Common myeloid progenitor, CD34-positive (primary cell): ENCODE results near the gene DAD1.
"Not testable (repeated sequence)": the region's sequence is repeated elsewhere in the genome, so short reads cannot be mapped to it uniquely, and the experiment has no call there.

ENCODE experiments used
- CTCF ChIA-PET: fragments of 350-600 bp; sonication (Branson Sonifier 250); formaldehyde crosslinking; loops from one replicate; lab custom pipeline; 2021; ENCODE audit warnings: antibody characterized with exemption; lab: Charles Lee
- POLR2A ChIA-PET: fragments of 350-600 bp; sonication (Branson Sonifier 250); formaldehyde crosslinking; loops from one replicate; lab custom pipeline; 2021; ENCODE audit warnings: antibody characterized with exemption; lab: Charles Lee
- DNase-seq, 3 donors: peaks; one replicate each; pipeline versions ENCODE4 v3.0.0 to v3.0.0-alpha.2; 2013
- H3K27ac ChIP-seq, 2 experiments: 1 replicate in 1 of 2; 2 replicates in 1 of 2; pipeline ENCODE4 v1.7.0; 2013; ENCODE audit warnings: inconsistent platforms in 2 of 2, low read length in 2 of 2, mild to moderate bottlenecking in 2 of 2, low read depth in 1 of 2, moderate library complexity in 1 of 2; ENCODE audit not compliant: severe bottlenecking in 2 of 2, insufficient read depth in 1 of 2, poor library complexity in 1 of 2
- H3K27me3 ChIP-seq, 5 experiments: replicated peaks in 2 of 5; 1 replicate in 3 of 5; 2 replicates in 2 of 5; pipeline versions ENCODE4 v1.6.1 to v1.7.0; 2013; ENCODE audit warnings: low read length in 4 of 5, mild to moderate bottlenecking in 2 of 5, moderate library complexity in 2 of 5, inconsistent platforms in 1 of 5; ENCODE audit not compliant: insufficient read depth in 5 of 5, control insufficient read depth in 4 of 5
- H3K36me3 ChIP-seq, 4 experiments: 1 replicate in 2 of 4; 2 replicates in 2 of 4; pipeline versions ENCODE4 v1.6.1 to v1.7.0; 2013; ENCODE audit warnings: low read length in 3 of 4, control low read depth in 1 of 4, mild to moderate bottlenecking in 1 of 4; ENCODE audit not compliant: control insufficient read depth in 4 of 4, insufficient read depth in 4 of 4
- H3K4me1 ChIP-seq, 4 experiments: 1 replicate in 3 of 4; 2 replicates in 1 of 4; pipeline versions ENCODE4 v1.6.1 to v1.7.1; 2013; ENCODE audit warnings: low read length in 3 of 4, mild to moderate bottlenecking in 3 of 4, control low read depth in 1 of 4, inconsistent platforms in 1 of 4, moderate library complexity in 1 of 4; ENCODE audit not compliant: control insufficient read depth in 4 of 4, insufficient read depth in 4 of 4; ENCODE audit errors: control extremely low read depth in 1 of 4
- H3K4me3 ChIP-seq, 7 experiments: 1 replicate in 4 of 7; 2 replicates in 3 of 7; pipeline versions ENCODE4 v1.5.1 to v1.7.0; 2013; ENCODE audit warnings: mild to moderate bottlenecking in 7 of 7, low read length in 6 of 7, moderate library complexity in 6 of 7, inconsistent platforms in 2 of 7, low read depth in 2 of 7, control low read depth in 1 of 7; ENCODE audit not compliant: insufficient read depth in 4 of 7, control insufficient read depth in 1 of 7; ENCODE audit errors: extremely low read depth in 1 of 7
- H3K9me3 ChIP-seq, 5 experiments: 1 replicate in 4 of 5; 2 replicates in 1 of 5; pipeline versions ENCODE4 v1.6.1 to v1.7.1; 2013; ENCODE audit warnings: low read length in 4 of 5, mild to moderate bottlenecking in 2 of 5, inconsistent platforms in 1 of 5, low read depth in 1 of 5, moderate library complexity in 1 of 5; ENCODE audit not compliant: control insufficient read depth in 4 of 5, insufficient read depth in 2 of 5; ENCODE audit errors: control extremely low read depth in 1 of 5
- WGBS: methylation state at CpG from one replicate; pipeline ENCODE4 v1.1.5; 2013; ENCODE audit not compliant: insufficient coverage; 5-methylcytosine and 5-hydroxymethylcytosine counted together

Gene DAD1

DNA sequence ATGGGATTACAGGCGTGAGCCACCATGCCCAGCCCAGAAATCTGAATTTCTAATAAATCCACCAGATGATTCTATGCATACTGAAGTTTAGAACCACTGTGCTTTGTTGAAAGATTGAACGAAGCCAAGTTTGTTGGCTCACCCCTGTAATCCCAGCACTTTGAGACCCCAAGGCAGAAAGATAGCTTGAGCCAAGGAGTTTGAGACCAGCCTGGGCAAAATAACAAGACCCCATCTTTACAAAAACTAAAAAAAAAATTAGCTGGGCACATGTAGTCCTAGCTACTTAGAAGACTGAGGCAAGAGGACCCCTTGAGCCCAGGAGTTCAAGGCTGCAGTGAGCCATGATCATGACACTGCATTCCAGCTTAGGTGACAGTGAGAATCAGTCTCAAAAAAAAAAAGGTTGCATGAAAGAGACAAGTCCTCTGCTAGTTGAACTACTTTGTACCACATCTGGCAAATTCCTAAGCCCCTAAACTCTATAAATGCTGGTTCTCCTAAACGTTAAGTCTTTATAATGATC is 7.4 kb upstream of the DAD1 start:
- WGBS = 100% methylated on average over 3 of the region's 3 CpGs
- no peak overlapping the region for H3K4me3 ChIP-seq
- CTCF ChIA-PET = interaction anchor here (0.8 to 1.4 kb wide), 2 partner anchors 8 to 15 kb away, joined by 3 to 4 read pairs; no protein-coding TSS in a partner anchor
- H3K9me3 ChIP-seq = no peaks in the 10 kb centered on the region
- H3K27me3 ChIP-seq = no peaks in the 10 kb centered on the region
- POLR2A ChIA-PET = no interaction called here
- DNase-seq = no peak
- H3K4me1 ChIP-seq = peaks cover 14 to 38% (median 28%) of the 10 kb centered on the region in 4 experiments
- H3K36me3 ChIP-seq = no peaks in the 10 kb centered on the region
- H3K27ac ChIP-seq = no peak overlapping the region

DNA sequence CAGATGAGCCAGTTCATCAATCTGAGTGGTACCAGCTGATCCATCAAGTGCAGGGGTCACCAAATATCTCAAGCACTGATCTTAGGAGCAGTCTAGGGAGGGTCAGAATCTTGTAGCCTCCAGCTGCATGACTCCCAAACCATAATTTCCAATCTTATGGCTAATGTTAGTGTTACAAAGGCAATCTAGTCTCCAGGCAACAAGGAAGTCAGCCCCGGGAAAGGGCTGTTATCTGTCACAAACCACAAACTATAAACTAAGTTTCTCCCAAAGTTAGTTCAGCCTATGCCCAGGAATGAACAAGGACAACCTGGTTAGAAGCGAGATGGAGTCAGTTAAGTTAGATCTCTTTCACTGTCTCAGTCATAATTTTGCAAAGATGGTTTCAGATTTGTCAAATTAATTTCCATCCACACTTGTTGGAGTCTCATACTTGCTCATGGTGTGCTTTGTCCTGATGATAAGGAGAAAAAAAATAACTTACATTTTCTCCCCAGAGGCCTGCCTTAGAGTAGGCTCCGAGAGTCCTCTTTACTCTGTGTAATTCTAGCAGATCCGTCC is 5.2 kb upstream of the DAD1 start:
- H3K36me3 ChIP-seq = no peaks in the 10 kb centered on the region
- H3K4me3 ChIP-seq = no peak overlapping the region
- WGBS = 0% methylated on average over 1 of the region's 4 CpGs
- no peaks in the 10 kb centered on the region for H3K27me3 ChIP-seq
- CTCF ChIA-PET = interaction anchor here (1.1 to 6.9 kb wide), 3 partner anchors 10 to 24 kb away, joined by 3 to 48 read pairs (median 5); no protein-coding TSS in a partner anchor
- peaks cover 15 to 27% (median 20%) of the 10 kb centered on the region in 4 experiments for H3K4me1 ChIP-seq
- POLR2A ChIA-PET = no interaction called here
- no peak overlapping the region for H3K27ac ChIP-seq
- no peaks in the 10 kb centered on the region for H3K9me3 ChIP-seq
- no peak for DNase-seq

GRCh38 chr14:22593601-22594000 is 4.6 kb upstream of the DAD1 start:
- 100% methylated on average over 2 of the region's 2 CpGs for WGBS
- Histone ChIP-seq H3K27me3 (no peaks in the 10 kb centered on the region), H3K9me3 (no peaks in the 10 kb centered on the region), H3K4me1 (peaks cover 9 to 21% (median 14%) of the 10 kb centered on the region in 4 experiments), H3K27ac (no peak overlapping the region), H3K4me3 (no peak overlapping the region), H3K36me3 (no peaks in the 10 kb centered on the region)
- POLR2A ChIA-PET = no interaction called here
- no peak for DNase-seq
- CTCF ChIA-PET = interaction anchor here (1.1 to 6.9 kb wide), 2 partner anchors 11 to 22 kb away, joined by 3 to 48 read pairs; no protein-coding TSS in a partner anchor

DNA sequence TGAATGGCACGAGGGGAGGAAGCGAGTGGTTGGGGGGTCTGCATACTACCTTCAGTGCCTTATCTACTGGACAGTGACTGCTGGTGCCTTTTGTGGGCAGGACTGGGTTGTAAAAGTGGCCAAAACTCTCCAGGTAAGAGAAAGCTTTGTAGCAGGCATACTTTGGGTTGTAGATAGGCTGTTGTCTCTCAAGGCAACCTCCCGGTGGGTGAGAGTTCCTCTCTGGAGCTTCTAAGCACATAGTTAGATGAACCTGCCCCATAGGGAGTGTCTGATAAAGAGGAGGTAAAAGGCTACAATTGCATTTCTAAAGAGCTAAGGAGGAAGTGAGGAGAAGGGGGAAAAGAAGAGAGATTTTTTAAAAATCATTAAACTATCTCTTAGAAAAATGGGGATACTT is 4.2 kb upstream of the DAD1 start:
- POLR2A ChIA-PET = interaction anchor here (0.7 kb wide), 1 partner anchor 257 kb away, joined by 3 read pairs; no protein-coding TSS in a partner anchor
- Histone ChIP-seq H3K36me3 (no peaks in the 10 kb centered on the region), H3K27ac (no peak overlapping the region), H3K4me3 (no peak overlapping the region), H3K4me1 (peaks cover 10 to 22% (median 16%) of the 10 kb centered on the region in 4 experiments), H3K27me3 (no peaks in the 10 kb centered on the region), H3K9me3 (no peaks in the 10 kb centered on the region)
- CTCF ChIA-PET = interaction anchor here (6.9 kb wide), 1 partner anchor 22 kb away, joined by 48 read pairs; no protein-coding TSS in a partner anchor
- 100% methylated on average over 2 of the region's 3 CpGs for WGBS
- DNase-seq = no peak

GRCh38 chr14:22588526-22589095 is 413 bp downstream of the DAD1 start:
- no peaks in the 10 kb centered on the region for H3K27me3 ChIP-seq
- no peak for DNase-seq
- H3K36me3 ChIP-seq = peaks cover 0 to 3% (median 2%) of the 10 kb centered on the region in 4 experiments
- ChIA-PET POLR2A (no interaction called here), CTCF (interaction anchor here (0.6 to 6.9 kb wide), 14 partner anchors 8 to 471 kb away, joined by 3 to 48 read pairs (median 3); partner anchors contain the start of genes ABHD4 and OR6J1)
- peaks cover 17 to 40% (median 29%) of the 10 kb centered on the region in 4 experiments for H3K4me1 ChIP-seq
- H3K27ac ChIP-seq = peak overlapping the region; percentile 93 to 94
- peak overlapping the region; percentile 58 to 98 (median 94) for H3K4me3 ChIP-seq
- 2% methylated on average over 12 of the region's 17 CpGs for WGBS
- no peaks in the 10 kb centered on the region for H3K9me3 ChIP-seq

DNA sequence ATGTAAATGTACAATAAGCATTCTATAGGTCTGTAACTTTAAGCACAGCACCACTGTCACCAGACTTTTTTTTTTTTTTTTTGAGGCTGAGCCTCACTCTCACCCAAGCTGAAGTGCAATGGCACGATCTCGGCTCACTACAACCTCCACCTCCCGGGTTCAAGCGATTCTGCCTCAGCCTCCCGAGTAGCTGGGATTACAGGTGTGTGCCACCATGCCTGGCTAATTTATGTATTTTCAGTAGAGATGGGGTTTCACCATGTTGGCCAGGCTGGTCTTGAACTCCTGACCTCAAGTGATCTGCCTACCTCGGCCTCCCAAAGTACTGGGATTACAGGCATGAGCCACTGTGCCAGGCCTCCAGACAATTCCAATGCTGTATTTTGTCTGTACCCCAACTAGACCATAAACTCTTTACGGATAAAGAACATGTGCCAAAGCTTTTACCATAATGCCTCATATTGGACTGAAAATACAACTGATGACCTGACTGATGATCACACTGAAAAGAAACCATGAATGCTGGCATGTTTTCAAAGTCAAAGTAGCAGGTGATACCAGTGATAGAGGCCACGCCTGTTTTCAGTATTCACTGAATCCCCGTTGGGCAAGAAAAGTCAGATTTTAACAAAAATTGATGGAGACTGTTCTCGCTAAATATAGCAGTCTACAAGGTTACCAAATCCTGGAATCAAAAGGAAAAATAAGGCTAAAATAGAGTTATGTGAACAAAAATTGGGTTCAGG is 1.2 kb downstream of the DAD1 start:
- Histone ChIP-seq H3K27ac (peak overlapping the region in 1 of 2 experiments; percentile 94), H3K4me3 (peak overlapping the region in 6 of 7 experiments; percentile 88 to 98 (median 94)), H3K4me1 (peaks cover 20 to 48% (median 35%) of the 10 kb centered on the region in 4 experiments)
- CTCF ChIA-PET = interaction anchor here (0.6 to 6.9 kb wide), 4 partner anchors 8 to 63 kb away, joined by 3 to 48 read pairs (median 16); partner anchors contain the start of gene ABHD4
- H3K9me3 ChIP-seq, H3K27me3 ChIP-seq, H3K36me3 ChIP-seq, DNase-seq: not testable (repeated sequence)
- 64% methylated on average over 4 of the region's 10 CpGs for WGBS
- POLR2A ChIA-PET = interaction anchor here (1.0 kb wide), 1 partner anchor 32 kb away, joined by 4 read pairs; no protein-coding TSS in a partner anchor
